GM13976 (cell line): ENCODE data around the gene KCNC1.

Experiments
- DNase-seq: peaks from one replicate; pipeline ENCODE4 v3.0.0; 2012; ENCODE audit warnings: low spot score
- in situ Hi-C: fragments of 300-500 bp; cut with MboI; formaldehyde crosslinking; loops from one replicate; pipeline ENCODE4 v1.12.0; 2022; ENCODE audit warnings: low sequenced_read_pairs, mixed read lengths, inconsistent platforms; ENCODE audit not compliant: unreplicated experiment
- TF ChIP-seq, protein P1 (sequence below): IDR thresholded peaks from 2 replicates; pipeline ENCODE4 v1.5.1; 2012; ENCODE audit warnings: borderline replicate concordance, mild to moderate bottlenecking; ENCODE audit not compliant: insufficient read depth; ENCODE audit errors: extremely low read depth, missing control alignments, control extremely low read depth

Gene KCNC1

DNA sequence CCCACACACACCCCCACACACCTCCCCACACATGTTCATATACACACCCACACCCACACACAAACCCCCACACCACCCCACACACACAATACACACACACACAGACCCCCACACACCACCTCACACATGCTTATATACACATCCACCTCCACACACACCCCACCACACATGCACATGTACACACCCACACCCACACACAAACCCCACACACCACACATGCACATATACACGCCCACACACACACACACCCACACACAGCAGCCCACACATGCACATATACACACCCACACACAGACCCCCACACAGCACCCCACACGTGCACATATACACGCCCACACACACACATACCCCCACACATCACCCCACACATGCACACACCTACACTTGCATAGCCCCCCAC, 29.1 kb downstream of the KCNC1 start:
- in situ Hi-C loops = no loop called here
- no peak for DNase-seq
- TF ChIP-seq, protein P1, sequence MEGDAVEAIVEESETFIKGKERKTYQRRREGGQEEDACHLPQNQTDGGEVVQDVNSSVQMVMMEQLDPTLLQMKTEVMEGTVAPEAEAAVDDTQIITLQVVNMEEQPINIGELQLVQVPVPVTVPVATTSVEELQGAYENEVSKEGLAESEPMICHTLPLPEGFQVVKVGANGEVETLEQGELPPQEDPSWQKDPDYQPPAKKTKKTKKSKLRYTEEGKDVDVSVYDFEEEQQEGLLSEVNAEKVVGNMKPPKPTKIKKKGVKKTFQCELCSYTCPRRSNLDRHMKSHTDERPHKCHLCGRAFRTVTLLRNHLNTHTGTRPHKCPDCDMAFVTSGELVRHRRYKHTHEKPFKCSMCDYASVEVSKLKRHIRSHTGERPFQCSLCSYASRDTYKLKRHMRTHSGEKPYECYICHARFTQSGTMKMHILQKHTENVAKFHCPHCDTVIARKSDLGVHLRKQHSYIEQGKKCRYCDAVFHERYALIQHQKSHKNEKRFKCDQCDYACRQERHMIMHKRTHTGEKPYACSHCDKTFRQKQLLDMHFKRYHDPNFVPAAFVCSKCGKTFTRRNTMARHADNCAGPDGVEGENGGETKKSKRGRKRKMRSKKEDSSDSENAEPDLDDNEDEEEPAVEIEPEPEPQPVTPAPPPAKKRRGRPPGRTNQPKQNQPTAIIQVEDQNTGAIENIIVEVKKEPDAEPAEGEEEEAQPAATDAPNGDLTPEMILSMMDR = no peak

DNA sequence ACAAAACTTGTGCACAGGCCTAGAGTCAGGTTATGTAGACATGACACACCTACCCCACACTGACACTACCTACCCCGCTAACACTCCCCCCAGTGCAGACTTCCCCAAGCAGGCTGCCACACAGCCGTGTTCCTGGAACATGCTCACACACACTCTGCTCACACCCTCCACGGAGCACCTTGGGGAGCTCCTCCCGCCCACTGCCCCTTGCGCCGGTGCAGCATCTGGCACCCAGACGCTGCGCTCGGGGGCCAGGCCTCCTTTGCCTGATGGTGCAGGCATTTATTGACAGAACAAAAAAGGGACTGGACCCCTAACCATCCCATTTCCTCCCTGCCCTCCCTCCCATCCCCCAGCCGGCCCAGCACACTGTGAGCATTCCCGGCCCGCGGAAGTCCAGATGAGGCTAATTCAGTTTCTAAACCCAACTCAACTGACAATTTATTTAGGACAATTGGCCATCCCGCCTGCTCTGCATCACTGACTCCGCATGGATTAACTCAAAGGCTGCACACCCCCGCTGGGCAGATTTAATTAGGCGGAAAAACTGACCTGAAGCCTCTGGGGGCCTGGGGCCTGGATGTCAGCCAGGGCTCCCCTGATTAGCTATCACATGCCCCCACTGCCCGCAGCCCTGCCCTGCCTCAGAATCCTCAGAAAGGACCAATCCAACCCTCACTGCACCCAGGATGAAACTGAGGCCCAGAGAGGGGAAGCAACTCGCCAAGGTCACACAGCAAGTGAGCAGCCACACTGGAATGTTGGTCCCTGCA, 30.1 kb downstream of the KCNC1 start:
- TF ChIP-seq, protein P1 = no peak
- no peak for DNase-seq
- in situ Hi-C loops = no loop called here

DNA sequence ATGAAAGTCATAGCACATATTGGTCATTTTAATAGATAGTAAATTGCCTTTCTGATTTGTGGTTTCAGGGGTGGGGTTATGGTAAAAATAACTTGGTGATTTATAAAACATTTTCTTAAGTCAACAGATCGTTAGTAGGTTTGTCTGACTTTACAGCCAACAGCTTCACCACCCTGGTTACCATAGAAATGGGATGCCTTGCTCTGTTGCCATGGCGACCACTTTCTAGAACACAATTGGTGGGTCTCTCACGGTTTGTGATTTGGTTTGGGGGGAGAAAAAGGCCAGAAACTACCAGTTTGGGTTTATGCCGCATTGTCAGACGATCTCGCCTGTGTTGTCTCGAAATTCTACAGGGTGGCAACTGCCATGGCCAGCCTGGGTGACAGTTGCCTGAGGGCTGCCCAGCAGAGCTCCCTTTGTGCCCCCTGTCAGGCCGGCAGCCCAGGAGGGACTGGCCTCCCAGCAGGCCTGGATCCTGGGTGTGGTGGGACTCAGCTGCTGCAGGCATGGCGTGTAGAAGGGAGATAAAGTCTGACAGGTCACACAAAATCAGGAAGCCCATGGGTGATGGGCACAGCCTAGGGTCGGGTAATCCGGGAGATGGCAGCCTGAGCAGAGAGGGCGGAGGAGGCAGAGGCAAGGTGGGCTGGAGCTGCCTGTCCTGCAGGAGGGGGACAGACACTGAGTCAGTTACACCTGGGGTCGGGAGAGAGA, 30.9 kb downstream of the KCNC1 start:
- DNase-seq = no peak
- TF ChIP-seq, protein P1 = no peak
- in situ Hi-C loops = no loop called here

DNA sequence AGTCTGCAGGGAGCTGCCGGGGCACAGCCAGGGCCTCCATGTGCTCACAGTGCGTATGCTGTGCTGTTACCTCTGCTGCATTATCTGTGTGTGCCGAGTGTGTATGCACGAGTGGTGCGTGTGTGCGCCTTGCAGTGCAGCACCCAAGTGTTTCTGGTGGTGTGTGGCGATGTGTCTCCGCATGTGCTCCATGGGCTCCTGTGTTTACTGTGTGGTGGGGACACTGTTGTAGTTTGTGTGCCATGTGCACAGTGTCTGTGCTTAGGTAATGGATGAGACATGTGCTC, 31.4 kb downstream of the KCNC1 start:
- in situ Hi-C loops = no loop called here

DNA sequence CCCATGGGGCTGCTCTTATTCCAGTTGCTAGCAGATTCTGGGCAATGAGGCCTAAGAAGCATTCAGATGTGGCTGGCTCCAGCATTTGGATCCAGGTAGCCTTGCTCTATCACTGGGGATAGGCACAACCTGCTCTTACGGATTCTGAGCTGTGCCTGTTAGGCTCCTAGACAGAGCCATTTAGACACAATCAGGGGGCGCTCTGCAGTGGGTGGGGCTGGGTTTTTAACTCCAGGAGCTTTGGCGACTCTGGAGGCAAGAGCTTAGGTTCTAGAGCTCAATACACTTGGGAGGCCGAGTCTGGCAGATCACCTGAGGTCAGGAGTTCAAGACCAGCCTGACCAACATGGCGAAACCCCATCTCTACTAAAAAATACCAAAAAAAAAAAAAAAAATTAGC, 32.0 kb downstream of the KCNC1 start:
- TF ChIP-seq, protein P1 = no peak
- DNase-seq = no peak
- in situ Hi-C loops = no loop called here

More for the DNA sequence above, 31.4 kb downstream of the KCNC1 start:
- TF ChIP-seq, protein P1 = no peak
- no peak for DNase-seq

DNA sequence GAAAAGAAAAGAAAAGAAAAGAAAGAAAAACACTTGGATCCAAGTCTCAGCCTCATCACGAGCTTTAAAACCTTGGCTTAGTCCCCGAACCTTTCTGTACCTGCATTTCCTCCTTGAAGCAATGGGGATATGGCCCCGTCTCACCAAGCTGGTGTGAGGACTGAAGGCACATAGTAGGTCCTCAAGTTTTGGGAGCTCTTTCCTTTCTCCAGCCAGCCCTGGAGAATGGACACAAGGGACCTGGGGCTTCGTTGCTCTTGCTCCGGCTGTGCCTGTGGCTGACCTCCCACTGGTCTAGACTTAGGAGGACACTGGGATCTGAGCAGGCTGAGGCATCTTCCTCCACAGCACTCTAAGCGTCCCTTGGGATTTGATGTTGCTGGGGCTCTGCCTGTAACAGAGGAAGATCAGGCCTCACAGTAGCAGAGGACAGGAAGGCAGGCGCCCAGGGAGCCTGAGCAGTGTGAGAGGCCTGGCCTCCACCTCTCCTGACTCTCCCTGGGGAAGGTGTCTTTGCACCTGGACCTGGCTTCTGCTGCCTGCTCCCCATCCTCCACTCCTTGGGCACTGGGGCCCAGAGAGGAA, 32.8 kb downstream of the KCNC1 start:
- TF ChIP-seq, protein P1 = no peak
- in situ Hi-C loops = no loop called here
- DNase-seq = no peak
